Fibroblast of skin of left biceps (primary cell): ENCODE results near the gene PTPRK.

Experiments
- DNase-seq, 2 experiments: peaks; one replicate each; pipeline ENCODE4 v3.0.0-alpha.2; 2013; ENCODE audit warnings: low read depth in 2 of 2

The PTPRK gene

GRCh38 chr6:128520436-128521281, at the start of gene PTPRK:
TSS of gene PTPRK (minus strand) at chr6:128520599. CDS start at chr6:128520358, 241 bp downstream.
- peak; percentile 79 to 83 for DNase-seq

DNA sequence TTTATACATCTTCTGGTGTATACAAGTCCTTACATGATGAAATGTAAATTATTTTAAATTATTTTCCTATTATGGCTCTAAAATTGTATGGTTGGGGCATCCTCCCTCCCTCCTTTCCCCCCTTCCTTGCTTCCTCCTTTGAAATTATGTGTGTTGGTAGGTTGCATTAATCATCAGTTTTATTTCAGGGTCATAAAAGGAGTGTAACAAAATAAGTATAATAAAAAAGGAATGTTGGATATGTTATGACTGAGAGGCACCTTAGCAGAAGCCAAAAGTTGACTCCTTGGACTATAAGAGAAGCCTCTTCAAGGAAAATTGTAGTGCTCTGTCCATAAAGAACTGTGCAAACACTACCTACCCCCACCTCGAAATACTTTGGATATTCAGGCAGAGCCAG, 46.6 kb upstream of the PTPRK start:
- DNase-seq = peak; percentile 14 to 15

DNA sequence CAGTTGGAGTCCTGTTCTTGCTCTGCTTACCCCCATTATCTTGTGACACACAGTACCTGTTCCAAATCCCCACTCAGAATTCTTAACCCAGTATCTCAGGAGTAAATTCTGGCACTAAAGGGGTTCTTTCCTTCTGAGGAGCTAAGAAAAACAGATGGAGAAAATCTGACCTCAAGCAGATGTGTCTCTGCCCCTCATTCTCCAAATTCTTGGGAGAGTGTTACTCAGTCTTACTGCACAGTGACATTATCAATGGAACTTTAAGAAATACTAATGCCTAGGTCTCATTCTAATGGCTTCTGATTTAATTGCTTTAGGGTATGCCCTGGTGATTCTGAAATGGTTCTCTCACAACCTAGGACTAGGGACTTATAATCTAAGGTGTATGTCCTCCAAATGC, 40.6 kb upstream of the PTPRK start:
- no peak for DNase-seq

- DNase-seq = no peak
Measured at GRCh38 chr6:128558924-128559323, 38.5 kb upstream of the PTPRK start.

DNA sequence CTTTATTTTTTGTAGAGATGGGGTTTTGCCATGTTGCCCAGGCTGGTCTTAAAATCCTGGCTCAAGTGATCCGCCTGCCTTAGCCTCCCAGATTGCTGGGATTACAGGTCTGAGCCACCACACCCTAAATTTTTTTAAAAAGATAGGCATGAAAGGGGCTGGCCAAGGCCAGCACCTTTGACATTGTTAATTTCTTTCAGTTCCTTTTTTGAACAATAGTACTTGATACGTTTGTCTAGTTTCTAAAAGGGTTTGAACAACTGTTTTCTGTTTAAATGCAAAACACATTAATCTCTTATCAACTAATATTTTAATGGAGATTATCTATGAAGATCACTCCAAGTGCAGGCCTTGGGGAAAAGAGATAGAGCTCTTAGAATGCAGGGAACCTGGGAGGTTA, 37.6 kb upstream of the PTPRK start:
- no peak for DNase-seq

GRCh38 chr6:128557081-128557480, 36.7 kb upstream of the PTPRK start:
- no peak for DNase-seq

GRCh38 chr6:128554302-128554701, 33.9 kb upstream of the PTPRK start:
- DNase-seq = no peak

DNA sequence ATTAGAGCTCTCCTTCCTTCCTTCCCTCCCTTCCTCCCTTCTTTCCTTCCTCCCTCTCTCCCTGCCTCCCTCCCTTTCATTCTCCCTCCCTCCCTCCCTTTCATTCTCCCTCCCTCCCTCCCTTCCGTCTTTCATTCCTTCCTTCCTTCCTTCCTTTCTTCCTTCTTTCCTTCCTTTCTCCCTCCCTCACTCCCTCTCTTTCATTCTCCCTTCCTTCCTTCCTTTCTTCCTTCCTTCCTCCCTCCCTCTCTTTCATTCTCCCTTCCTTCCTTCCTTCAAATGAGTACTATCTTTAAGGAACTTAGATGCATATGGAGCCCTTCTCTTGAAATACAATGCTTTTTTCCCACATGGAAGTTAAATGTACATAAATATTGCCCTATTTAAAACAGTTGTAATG, 20.9 kb upstream of the PTPRK start:
- no peak for DNase-seq

- DNase-seq = no peak
Measured at GRCh38 chr6:128538763-128539162, 18.4 kb upstream of the PTPRK start.

- no peak for DNase-seq
Measured at GRCh38 chr6:128532827-128533226, 12.4 kb upstream of the PTPRK start.

- DNase-seq = no peak
Measured at GRCh38 chr6:128532136-128532535, 11.7 kb upstream of the PTPRK start.

DNA sequence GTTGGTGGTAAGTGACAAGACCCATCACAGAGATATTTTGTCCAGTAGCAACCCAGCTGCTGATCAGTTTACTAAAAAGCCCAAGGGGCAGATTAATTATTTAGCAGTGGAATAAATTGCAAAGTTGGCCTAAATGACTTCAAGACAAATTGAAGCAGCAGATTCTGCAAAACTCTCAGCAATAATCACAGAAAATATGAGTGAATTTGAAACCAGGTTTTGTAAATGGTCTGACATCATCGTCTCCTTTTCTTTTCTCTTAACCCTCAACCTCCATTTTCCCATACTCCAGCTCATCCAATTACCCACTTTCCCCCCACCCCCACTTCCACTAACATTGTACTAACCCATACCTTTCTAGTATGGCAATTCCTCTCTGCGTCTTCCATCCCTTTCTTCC, 11.3 kb upstream of the PTPRK start:
- DNase-seq = no peak

DNA sequence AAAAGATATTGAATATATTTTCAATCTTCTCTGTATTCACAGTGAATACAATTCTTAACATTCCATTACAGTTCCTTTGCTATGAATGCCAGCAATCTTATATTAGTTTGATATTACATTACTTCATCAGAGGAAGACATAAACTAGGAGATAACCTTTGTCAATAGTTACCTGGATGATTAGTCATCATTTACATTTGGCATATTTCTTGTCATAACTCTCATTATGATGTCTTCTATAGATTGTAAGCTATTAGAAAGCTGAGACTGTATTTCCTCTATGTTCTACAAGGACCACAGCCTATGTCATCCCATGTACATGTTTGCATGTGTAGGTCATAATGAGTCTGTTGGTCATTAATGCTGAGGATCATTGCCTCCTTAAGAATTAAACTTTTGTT, 7.8 kb upstream of the PTPRK start:
- DNase-seq = no peak

DNA sequence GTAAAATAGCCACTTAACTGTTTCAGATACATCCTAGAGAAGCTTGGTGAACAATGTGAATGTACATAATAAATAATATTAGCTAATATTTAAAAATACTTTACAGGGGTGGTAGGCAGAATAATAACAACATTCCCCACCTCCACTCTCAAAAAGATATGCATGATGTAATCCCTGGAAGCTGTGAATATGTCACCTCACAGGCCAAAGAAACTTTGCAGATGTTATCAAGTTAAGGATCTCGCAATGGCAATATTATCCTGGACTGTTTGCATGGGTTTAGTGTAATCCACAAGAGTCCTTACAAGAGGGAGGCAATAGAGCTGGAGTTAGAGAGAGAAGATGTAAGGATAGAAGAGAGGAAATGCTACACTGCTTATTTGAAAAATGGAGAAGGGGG, 7.0 kb upstream of the PTPRK start:
- no peak for DNase-seq

DNA sequence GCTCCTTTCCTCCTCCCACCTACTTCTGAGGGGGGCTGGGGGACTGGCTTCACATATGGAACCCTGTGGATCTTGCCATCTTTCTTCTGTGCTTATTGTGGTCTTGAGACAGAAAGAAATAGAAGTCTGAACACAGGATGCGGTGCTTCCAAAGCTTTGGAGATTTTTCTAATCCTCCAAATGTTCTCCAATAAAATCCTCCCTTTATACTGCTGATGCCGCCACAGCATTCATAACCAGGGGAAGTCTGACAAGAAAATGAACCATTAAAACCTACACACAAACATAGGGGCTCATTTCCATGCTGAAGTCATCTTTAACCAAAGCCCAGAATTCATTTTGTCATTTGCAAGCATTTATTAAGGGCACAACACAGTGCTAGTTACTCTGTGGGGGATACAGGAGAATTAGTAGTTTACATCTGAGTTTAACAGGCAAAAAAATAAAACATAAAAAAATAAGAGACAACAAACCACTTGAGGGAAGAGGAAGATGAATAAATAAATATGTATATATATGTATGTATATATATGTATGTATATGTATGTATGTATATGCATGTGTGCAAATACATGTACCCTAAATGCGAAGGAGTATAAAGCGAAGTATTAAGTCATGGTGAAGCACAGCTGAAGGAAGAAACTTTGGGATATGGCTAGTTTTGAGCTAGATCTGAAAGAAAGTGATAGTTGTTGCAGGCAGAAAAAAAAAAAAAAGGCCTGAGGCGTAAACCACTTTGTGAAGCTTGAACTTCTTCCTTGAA, 5.9 kb upstream of the PTPRK start:
- DNase-seq = no peak

GRCh38 chr6:128525406-128525805, 5.0 kb upstream of the PTPRK start:
- no peak for DNase-seq

- no peak for DNase-seq
Measured at GRCh38 chr6:128521282-128521632, 858 bp upstream of the PTPRK start.

DNA sequence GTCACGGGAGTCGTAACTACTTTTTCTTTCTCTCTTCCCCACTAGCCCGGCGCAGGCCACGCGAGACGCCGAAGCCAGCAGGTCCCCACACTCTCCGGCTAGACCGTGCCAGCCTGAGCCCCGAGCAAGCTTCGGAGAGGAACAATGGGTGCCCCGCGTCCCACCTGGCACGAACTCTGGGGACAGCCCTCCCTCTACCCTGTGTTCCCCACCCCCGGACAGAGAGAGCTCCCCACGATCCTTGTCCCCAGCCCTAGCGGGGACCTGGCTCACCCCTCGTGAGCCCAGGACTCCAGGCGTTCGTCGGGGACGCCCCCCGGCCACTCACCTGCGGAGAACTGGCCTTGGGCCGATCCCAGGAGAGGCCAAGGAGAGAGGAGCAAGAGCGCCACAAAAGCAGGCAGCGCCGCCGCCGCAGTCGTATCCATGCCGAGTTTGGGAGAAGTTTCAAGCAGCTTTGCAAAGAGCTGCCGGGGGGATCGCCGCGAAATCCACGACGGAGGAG, 416 bp downstream of the PTPRK start:
- no peak for DNase-seq

- DNase-seq = no peak
Measured at GRCh38 chr6:128519132-128519930, 1.1 kb downstream of the PTPRK start.

DNA sequence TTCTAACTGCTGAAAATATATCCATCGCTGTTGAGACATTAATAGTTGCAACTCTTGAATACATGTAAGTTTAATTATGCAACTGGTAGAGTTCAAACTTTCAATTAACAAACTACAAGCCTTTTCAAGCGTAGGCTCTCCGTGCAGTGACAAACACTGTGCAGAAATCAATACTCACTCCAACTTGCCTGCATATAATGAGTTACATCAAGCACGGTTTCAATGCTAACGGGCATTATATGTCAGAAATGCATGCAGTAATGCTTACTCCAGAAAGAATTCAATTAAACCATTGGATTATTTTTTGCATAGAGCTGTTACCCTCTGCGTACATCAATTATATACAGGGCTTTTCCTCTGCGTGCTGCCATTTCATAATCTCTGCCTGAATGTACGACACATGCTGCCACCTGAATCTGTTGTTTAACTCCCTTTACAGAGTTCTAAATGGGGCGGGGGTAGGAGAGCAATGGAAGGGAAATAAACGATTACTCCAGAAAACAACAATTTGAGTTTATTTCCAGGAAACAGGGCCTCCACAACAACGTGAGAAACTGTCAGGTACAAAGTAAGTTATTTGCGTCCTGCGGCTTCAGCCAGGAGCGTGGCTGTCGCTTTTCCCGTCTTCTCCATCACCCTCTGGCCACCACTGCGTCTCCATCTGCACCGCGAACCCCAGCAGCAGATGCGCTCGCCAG, 1.8 kb downstream of the PTPRK start:
- DNase-seq = no peak

- no peak for DNase-seq
Measured at GRCh38 chr6:128517124-128517523, 3.3 kb downstream of the PTPRK start.

GRCh38 chr6:128516514-128516898, 3.9 kb downstream of the PTPRK start:
- no peak for DNase-seq
